Measurements from ENCODE around the gene PLCH1. TPM values are rescaled to one million over a fixed set of nuclear protein-coding genes. Genes with fewer than 3 reads are reported as not detected.
A peak's percentile ranks its signal among the peaks of the same experiment; 100 is the strongest.

PLCH1 gene
- total RNA-seq, 1 donor from 2014 or later = 0.26 TPM

DNA sequence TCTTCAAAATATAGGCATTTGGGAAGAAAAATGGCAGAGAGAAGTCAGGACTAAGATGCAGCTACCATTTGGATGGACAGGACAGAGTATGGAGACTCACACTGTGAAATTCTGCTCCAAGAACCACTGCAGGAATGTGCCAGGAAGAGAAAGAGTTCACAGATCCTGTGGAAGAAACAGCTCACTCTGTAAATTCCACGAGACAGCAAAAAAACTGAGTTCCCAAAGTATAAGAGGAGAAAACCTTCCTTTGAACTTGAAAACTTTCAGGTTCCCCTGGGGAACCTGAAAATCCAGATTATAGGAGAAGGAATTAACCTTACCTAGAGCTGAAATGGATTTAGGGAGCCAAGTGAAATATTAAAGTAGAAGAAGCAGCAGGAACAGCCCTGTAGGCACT is 137.1 kb downstream of the PLCH1 start:
- no peak for FAIRE-seq

DNA sequence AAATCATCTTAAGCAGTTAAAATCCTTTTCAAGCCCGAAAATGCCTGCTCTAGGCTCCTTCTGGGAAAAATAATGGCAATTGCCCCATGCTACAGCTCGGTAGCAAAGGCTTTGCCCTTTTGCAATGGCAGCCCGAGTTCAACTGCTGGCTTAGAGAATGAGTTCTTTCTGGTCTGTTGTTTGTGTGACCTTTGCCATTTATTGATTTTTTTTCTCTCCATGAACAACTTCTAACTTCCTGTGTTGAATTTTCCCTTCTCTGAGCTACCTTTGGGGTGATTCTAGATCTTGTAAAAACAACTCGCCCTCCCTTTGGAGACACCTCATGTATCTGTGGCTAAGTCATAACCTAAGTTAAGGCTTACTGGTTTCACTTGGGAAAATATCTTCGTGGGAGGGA is 139.3 kb downstream of the PLCH1 start:
- Histone ChIP-seq H3K36me3 (ENCODE audit: control insufficient read depth, insufficient read depth, low read length) (no peaks in the 10 kb centered on the region), H3K4me3 (ENCODE audit: low read depth, low read length) (no peak overlapping the region), H3K27me3 (ENCODE audit: control insufficient read depth, insufficient read depth, low read length) (no peaks in the 10 kb centered on the region)
- FAIRE-seq (no peak), DNase-seq (ENCODE audit: low read depth) (no peak)
- TF ChIP-seq, protein P1, sequence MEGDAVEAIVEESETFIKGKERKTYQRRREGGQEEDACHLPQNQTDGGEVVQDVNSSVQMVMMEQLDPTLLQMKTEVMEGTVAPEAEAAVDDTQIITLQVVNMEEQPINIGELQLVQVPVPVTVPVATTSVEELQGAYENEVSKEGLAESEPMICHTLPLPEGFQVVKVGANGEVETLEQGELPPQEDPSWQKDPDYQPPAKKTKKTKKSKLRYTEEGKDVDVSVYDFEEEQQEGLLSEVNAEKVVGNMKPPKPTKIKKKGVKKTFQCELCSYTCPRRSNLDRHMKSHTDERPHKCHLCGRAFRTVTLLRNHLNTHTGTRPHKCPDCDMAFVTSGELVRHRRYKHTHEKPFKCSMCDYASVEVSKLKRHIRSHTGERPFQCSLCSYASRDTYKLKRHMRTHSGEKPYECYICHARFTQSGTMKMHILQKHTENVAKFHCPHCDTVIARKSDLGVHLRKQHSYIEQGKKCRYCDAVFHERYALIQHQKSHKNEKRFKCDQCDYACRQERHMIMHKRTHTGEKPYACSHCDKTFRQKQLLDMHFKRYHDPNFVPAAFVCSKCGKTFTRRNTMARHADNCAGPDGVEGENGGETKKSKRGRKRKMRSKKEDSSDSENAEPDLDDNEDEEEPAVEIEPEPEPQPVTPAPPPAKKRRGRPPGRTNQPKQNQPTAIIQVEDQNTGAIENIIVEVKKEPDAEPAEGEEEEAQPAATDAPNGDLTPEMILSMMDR (IDR thresholded peaks at IDR 0.05; ENCODE audit: insufficient read depth, low read length, severe bottlenecking) = no peak

More for the DNA sequence above, 137.1 kb downstream of the PLCH1 start:
- Histone ChIP-seq H3K4me3 (ENCODE audit: low read depth, low read length) (no peak overlapping the region), H3K36me3 (ENCODE audit: control insufficient read depth, insufficient read depth, low read length) (no peaks in the 10 kb centered on the region), H3K27me3 (ENCODE audit: control insufficient read depth, insufficient read depth, low read length) (no peaks in the 10 kb centered on the region)
- DNase-seq (ENCODE audit: low read depth) = no peak
- TF ChIP-seq, protein P1 (IDR thresholded peaks at IDR 0.05; ENCODE audit: insufficient read depth, low read length, severe bottlenecking) = no peak

DNA sequence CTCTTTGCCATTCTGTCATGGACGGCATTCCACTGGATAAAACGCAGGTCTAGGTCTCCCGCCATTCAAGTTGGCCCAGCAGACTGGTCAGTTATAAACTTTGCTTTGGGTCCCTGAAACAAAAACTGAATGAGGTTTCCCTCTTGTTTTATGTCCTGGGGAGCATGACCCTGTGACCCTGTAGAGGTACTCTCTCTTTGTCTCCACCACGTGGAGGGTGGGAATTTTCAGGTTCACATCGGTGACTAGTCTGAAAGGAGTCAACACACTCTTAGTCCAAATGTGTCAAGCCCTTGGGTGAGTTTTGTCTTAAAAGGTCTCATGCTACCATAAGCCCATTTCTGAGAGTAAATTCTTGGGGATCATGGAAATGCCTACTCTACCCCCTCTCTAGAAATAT is 139.9 kb downstream of the PLCH1 start:
- H3K36me3 ChIP-seq (ENCODE audit: control insufficient read depth, insufficient read depth, low read length) = no peaks in the 10 kb centered on the region
- FAIRE-seq (no peak), DNase-seq (ENCODE audit: low read depth) (no peak)
- no peaks in the 10 kb centered on the region for H3K27me3 ChIP-seq (ENCODE audit: control insufficient read depth, insufficient read depth, low read length)
- H3K4me3 ChIP-seq (ENCODE audit: low read depth, low read length) = no peak overlapping the region
- TF ChIP-seq, protein P1 (IDR thresholded peaks at IDR 0.05; ENCODE audit: insufficient read depth, low read length, severe bottlenecking) = no peak

DNA sequence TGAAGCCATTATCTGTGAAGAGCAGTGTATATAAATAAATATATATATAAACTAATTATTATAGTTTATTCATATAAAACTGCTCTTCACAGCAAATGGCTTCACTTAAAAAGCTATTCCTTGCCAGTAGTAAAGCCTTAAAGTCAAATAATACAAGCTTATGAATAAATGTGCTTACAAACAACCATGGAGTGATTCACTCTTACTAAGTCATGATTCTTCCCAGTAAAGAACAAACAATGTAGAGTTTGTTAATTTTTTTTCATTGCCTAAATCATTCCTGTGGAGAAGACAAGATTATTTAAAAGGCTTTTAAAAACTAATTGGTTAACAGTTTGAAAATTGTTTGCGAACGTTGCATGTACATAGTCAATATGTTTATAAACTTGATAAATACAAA is 140.7 kb downstream of the PLCH1 start:
- TF ChIP-seq, protein P1 (IDR thresholded peaks at IDR 0.05; ENCODE audit: insufficient read depth, low read length, severe bottlenecking) = no peak
- no peak for FAIRE-seq

DNA sequence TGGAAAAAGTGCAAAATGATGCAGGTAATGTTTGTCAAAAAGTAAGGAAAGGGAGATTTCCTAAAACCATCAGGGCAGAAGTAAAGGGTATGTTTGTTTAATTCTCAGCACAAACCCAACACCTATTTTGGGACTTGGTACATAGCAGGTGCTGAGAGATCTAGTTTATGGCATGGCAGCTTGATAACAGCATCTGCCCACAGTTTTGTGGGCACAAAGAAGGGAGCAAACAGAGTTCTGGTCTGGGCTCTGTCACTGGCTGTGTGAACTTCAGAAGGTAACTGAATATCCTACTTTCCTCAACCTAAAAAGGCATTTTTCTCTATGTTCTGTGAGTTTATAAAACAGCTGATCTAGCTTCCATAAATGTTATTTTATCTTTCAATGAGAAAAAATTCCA is 141.6 kb downstream of the PLCH1 start:
- no peak for DNase-seq (ENCODE audit: low read depth)
- Histone ChIP-seq H3K4me3 (ENCODE audit: low read depth, low read length) (no peak overlapping the region), H3K36me3 (ENCODE audit: control insufficient read depth, insufficient read depth, low read length) (no peaks in the 10 kb centered on the region), H3K27me3 (ENCODE audit: control insufficient read depth, insufficient read depth, low read length) (no peaks in the 10 kb centered on the region)
- TF ChIP-seq, protein P1 (IDR thresholded peaks at IDR 0.05; ENCODE audit: insufficient read depth, low read length, severe bottlenecking) = no peak
- no peak for FAIRE-seq

More for the DNA sequence above, 140.7 kb downstream of the PLCH1 start:
- no peaks in the 10 kb centered on the region for H3K36me3 ChIP-seq (ENCODE audit: control insufficient read depth, insufficient read depth, low read length)
- H3K27me3 ChIP-seq (ENCODE audit: control insufficient read depth, insufficient read depth, low read length) = no peaks in the 10 kb centered on the region
- DNase-seq (ENCODE audit: low read depth) = peak; percentile 57
- no peak overlapping the region for H3K4me3 ChIP-seq (ENCODE audit: low read depth, low read length)

DNA sequence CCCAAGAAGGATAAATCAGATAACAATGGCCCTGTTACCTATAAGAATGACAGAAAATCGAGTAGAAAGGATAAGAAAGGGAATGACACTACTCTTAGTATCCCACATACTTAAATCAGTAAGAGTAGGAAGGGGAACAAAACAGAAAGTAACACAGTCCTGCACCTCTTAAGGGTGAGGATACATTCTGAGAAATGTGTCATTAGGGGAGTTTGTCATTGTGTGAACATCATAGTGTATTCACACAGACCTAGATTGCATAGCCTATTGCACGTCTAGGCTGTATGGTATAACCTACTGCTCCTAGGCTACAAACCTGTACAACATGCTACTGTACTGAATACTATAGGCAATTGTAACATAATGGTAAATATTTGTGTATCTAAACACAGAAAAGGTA is 142.6 kb downstream of the PLCH1 start:
- FAIRE-seq (no peak), DNase-seq (ENCODE audit: low read depth) (no peak)
- H3K36me3 ChIP-seq (ENCODE audit: control insufficient read depth, insufficient read depth, low read length) = no peaks in the 10 kb centered on the region
- TF ChIP-seq, protein P1 (IDR thresholded peaks at IDR 0.05; ENCODE audit: insufficient read depth, low read length, severe bottlenecking) = no peak
- H3K27me3 ChIP-seq (ENCODE audit: control insufficient read depth, insufficient read depth, low read length) = no peaks in the 10 kb centered on the region
- H3K4me3 ChIP-seq (ENCODE audit: low read depth, low read length) = no peak overlapping the region

All from bronchial epithelial cell (primary cell).